Fibroblast of the conjunctiva (primary cell): Measurements from ENCODE around the gene SLC22A8.
"Not testable (repeated sequence)": the region's sequence is repeated elsewhere in the genome, so short reads cannot be mapped to it uniquely, and the experiment has no call there.

Experiments
- DNase-seq: peaks from one replicate; pipeline ENCODE4 v3.0.0-alpha.2; 2010; ENCODE audit warnings: low read depth

SLC22A8 gene, protein sequence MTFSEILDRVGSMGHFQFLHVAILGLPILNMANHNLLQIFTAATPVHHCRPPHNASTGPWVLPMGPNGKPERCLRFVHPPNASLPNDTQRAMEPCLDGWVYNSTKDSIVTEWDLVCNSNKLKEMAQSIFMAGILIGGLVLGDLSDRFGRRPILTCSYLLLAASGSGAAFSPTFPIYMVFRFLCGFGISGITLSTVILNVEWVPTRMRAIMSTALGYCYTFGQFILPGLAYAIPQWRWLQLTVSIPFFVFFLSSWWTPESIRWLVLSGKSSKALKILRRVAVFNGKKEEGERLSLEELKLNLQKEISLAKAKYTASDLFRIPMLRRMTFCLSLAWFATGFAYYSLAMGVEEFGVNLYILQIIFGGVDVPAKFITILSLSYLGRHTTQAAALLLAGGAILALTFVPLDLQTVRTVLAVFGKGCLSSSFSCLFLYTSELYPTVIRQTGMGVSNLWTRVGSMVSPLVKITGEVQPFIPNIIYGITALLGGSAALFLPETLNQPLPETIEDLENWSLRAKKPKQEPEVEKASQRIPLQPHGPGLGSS

DNA sequence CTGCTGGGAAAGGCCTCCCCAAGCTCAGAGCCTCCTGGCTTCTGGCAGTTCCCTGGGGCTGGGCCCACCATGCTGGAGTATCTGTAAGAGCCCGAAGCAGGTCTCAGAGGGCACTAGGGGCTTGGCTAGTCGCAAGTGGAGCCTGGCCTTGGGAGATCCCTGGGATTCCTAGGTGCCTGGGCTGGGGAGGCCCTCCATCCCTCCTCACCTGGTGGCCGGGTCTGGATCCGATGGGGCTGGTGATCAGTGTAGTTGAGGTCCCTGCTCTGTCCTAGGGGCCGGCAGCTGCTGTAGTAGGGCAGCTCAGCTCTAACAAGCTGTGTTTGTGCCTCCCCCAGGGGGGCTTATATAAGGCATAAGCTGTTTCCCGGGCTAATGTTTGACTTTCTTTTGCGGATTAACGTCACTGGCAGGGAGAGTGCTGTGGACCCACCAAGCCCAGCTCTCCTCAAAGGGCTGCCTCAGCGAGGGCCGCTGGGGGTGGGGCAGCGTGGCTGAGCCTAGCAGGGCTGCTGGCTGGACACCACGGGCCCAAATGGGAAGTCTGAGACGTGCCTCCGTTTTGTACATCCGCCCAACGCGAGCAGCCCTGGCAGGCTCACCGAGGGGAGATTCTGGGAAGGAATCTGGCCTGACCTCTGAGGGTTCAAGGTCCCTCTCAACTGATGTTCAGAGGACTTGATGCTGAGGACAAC lies at the start of gene SLC22A8:
TSS of gene SLC22A8 (minus strand) at position 321 of the 695 bp plus-strand sequence. CDS start 883 bp downstream, outside the sequence.
- no peak for DNase-seq

GRCh38 chr11:63046203-63046602 lies 30.6 kb upstream of the SLC22A8 start:
- not testable (repeated sequence) for DNase-seq

GRCh38 chr11:63042596-63042995 lies 27.0 kb upstream of the SLC22A8 start:
- DNase-seq = no peak

DNA sequence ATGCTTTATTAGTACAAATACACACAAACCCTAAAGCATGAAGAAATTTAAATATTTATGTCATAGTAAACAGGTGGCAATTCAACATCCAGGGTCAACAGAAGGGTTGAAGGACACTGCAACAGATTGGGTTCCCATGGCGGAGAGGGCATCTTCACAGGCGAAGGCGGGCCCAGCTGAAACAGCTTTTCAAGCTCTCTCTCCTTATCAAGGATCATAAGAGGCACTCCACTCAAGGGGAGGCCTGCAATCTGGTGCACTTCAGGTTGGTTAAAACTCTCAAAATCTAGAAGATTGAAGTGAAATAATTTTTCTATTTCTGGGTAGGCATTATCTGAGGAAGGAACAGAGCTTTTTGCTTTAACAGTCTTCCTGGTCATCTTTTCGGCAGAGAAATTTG lies 16.8 kb upstream of the SLC22A8 start:
- no peak for DNase-seq

- peak; percentile 50 for DNase-seq
Observed at GRCh38 chr11:63023841-63024648, 8.4 kb upstream of the SLC22A8 start.

- DNase-seq = no peak
Observed at GRCh38 chr11:63023222-63023814, 7.7 kb upstream of the SLC22A8 start.

- DNase-seq = no peak
Observed at GRCh38 chr11:63022441-63022840, 6.8 kb upstream of the SLC22A8 start.

GRCh38 chr11:63020671-63021291 lies 5.1 kb upstream of the SLC22A8 start:
- no peak for DNase-seq

DNA sequence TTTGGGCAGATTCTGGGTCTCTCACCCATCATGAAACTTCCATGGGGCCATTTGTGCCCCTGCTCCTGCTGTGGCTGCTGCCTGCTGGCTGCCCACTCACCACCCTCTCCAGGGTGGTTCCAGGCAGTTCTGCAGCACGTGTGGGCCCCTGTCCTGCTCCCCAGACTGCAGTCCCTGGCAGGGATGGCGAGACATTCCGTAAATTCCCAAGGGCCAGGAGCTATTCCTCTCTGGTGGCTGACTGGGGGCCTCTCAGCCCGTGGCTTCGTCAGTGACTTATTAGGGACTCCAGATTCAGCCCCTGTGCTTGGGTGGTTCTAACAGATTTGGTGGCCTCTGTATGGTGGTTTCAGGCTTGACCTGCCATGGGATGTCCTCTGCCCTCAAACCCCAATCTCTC lies 3.9 kb upstream of the SLC22A8 start:
- DNase-seq = no peak

DNA sequence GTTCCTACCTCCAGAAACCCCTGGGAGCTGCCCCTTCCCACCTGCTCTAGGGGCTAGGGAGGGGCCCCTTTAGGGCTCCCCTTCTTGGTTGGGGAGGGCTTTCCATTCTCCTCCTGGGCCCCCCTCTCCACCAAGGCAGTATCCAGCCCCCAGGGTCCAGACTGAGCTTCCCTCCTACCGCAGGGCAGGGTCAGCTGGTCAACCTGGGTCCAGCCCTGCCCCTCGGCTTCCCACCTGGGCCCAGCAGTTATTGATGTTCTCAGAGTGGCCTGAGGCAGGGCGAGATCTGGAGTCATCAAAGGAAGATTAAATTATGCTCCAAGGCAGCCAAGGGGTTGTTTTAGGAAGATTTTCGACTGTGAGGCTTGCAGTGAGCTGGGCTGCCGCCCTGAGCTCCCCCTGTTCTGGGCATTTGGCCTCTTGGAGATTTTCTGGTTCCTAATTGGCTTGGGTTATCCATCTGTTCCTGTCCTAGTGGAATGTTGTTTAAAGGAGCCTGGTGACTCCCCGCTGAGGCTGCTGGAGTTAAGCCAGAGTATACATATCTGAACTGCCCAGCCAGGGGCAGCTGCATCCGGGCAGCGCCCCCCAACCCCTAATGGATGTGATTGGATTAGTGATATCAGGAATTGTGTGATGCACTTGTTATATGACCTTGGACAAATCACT lies 1.8 kb upstream of the SLC22A8 start:
- DNase-seq = no peak

DNA sequence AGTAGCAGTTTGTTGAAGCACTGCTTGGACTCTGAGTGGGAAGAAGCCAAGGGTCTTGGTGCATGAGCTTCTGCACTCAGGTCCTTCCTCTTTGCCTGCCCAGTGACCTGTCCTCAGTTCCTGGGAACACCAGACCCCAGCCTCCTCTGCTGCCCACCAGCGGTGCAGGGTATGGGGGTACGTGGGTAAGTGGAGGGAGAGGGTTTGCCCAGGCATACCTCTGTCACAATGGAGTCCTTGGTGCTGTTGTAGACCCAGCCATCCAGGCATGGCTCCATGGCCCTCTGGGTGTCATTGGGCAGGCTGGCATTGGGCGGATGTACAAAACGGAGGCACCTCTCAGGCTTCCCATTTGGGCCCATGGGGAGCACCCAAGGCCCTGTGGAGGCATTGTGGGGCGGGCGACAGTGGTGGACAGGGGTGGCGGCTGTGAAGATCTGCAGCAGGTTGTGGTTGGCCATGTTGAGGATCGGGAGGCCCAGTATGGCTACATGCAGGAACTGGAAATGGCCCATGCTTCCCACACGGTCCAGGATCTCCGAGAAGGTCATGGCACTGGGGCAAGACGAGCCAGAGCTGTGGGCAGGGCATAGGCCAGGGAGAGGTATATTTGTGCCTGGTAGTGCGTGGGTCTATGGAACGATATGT lies 1.1 kb downstream of the SLC22A8 start:
- no peak for DNase-seq

DNA sequence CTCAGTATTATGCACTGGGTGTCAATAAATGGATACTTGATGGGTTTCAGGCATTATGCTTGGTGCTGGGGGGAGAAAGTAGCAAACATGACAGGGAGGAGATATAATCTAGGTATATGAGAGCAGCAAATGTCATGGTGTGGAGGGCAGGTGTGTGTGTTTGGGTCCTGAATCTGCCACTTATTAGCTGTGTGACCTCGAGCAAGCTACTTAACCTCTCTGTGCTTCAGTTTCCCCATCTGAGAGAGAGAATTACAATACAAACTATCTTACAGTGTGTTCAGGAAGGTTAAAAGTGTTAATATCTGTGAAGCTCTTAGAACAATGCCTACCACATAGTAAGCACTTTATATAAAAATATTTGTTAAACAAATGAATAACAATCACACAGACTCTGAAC lies 2.8 kb downstream of the SLC22A8 start:
- DNase-seq = no peak

DNA sequence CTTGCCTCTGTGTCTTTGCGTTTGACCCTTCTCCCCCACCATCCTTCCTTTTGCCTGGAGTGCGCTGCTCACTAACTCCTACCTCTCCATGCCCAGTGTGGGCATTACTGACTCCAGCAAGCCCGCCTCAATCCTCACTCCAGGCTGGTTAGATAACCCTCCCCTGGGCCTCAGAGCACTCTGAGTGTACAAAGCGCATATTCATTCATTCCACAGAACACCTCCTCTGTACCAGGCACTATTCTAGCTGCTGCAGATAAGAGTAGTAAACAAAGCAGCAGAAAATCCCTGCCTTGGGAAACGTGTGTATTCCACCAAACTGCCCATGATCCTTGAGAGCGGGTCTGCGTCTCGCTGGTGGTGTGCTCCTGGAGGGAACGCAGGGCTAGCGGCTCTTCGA lies 3.2 kb downstream of the SLC22A8 start:
- no peak for DNase-seq

DNA sequence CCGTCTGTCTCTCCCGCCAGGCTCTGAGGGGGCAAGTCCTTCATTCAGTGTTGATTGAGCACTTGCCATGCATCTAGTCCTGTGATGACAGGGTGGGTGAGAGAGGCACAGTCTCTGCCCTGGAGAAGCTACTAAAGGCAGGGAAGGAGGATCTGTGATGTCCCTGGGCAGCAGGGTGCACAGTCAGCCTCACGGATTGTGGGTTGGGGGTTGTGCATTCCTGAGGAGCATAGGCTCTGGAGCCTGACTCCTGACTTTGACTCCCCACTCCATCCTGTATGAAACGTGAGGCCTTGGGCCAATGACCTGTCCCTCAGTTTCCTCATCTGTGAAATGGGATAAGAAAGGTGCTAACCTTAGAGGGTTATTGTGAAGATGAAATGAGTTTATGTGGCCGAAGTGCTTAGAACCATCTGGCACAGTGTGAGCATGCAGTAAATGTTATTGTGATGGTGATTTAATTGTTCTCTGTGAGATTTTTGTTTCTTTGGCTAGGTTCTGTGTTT lies 4.7 kb downstream of the SLC22A8 start:
- no peak for DNase-seq

- DNase-seq = no peak
Observed at GRCh38 chr11:63007920-63008319, 7.7 kb downstream of the SLC22A8 start.

DNA sequence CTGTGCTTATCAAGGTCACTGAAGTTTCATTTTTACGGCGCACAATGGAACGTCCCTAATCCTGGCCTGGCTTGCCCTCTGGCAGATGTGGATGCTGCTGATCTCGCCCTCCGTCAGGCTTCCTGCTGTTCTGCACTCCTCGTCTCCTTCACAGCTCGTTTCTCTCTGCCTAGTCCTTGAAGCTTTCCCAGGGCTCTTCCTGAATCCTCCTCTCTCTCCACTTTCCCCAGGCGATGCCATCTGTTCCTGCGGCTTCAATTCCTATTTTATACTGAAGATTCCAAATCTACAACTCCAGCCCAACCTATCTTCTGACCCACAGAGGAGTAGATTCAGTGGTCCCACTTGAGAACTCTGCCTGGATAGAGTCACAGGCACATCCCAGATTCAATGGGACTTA lies 14.2 kb downstream of the SLC22A8 start:
- no peak for DNase-seq

GRCh38 chr11:62999649-63000048 lies 16.0 kb downstream of the SLC22A8 start:
- DNase-seq = no peak

DNA sequence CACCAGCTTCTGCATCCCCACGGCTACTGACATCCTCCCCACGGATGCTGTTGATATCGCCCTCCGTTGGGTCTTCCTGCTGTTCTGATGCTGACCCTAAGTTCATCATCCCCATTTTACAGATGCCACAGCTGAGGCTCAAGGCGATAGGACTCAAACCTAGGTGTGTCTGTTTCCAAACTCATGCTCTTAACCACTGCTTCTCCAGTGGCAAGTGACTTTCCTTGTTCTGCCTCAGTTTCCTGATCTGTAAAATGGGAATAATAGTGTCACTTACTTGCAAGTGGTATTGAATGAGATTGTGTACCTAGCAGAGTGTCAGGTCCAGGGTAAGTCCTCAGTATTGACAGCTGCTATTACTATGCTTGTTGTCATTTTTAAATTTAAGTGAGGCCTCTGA lies 16.5 kb downstream of the SLC22A8 start:
- no peak for DNase-seq

- no peak for DNase-seq
Observed at GRCh38 chr11:62996271-62996670, 19.4 kb downstream of the SLC22A8 start.

- no peak for DNase-seq
Observed at GRCh38 chr11:62994775-62995174, 20.9 kb downstream of the SLC22A8 start.
